GM18499 (cell line): ENCODE results near the gene PSPH.
"Not testable (repeated sequence)": the region's sequence is repeated elsewhere in the genome, so short reads cannot be mapped to it uniquely, and the experiment has no call there.

Experiments used
- ATAC-seq: cut with Tn5 transposase; IDR thresholded peaks from one replicate; pipeline ENCODE4 v1.9.1; 2021; ENCODE audit warnings: moderate number of reproducible peaks; ENCODE audit not compliant: insufficient read depth, unreplicated experiment

PSPH gene

GRCh38 chr7:56051339-56052191, at the start of gene PSPH, which contains the start of gene CCT6A:
PSPH (minus strand) TSS chr7:56051444; CDS start chr7:56021212, 30,232 bp downstream.
CCT6A (plus strand) TSS chr7:56051765; CDS start chr7:56051849, 84 bp downstream.
- peak; percentile 79 for ATAC-seq

- ATAC-seq = no peak
Observed at GRCh38 chr7:56099653-56100052, 48.4 kb upstream of the PSPH start.

GRCh38 chr7:56098187-56099008, 47.2 kb upstream of the PSPH start:
- not testable (repeated sequence) for ATAC-seq

GRCh38 chr7:56097700-56098099, 46.5 kb upstream of the PSPH start:
- ATAC-seq = no peak

- no peak for ATAC-seq
Observed at GRCh38 chr7:56092789-56093531, 41.7 kb upstream of the PSPH start, which contains the start of gene PHKG1. PHKG1 (minus strand) TSS chr7:56092952; CDS start chr7:56088941, 4,011 bp downstream.

- ATAC-seq = not testable (repeated sequence)
Observed at GRCh38 chr7:56092388-56092787, 41.1 kb upstream of the PSPH start.

- ATAC-seq = no peak
Observed at GRCh38 chr7:56091591-56091990, 40.3 kb upstream of the PSPH start.

GRCh38 chr7:56087445-56087844, 36.2 kb upstream of the PSPH start:
- no peak for ATAC-seq

GRCh38 chr7:56086761-56087160, 35.5 kb upstream of the PSPH start:
- no peak for ATAC-seq

GRCh38 chr7:56083150-56083785, 32.0 kb upstream of the PSPH start:
- ATAC-seq = no peak

- ATAC-seq = no peak
Observed at GRCh38 chr7:56081626-56082340, 30.5 kb upstream of the PSPH start.

GRCh38 chr7:56080726-56081435, 29.6 kb upstream of the PSPH start:
- ATAC-seq = not testable (repeated sequence)

- no peak for ATAC-seq
Observed at GRCh38 chr7:56079450-56080185, 28.4 kb upstream of the PSPH start.

GRCh38 chr7:56078196-56078595, 27.0 kb upstream of the PSPH start:
- no peak for ATAC-seq

- ATAC-seq = no peak
Observed at GRCh38 chr7:56077681-56078080, 26.4 kb upstream of the PSPH start.

GRCh38 chr7:56074371-56074791, 23.1 kb upstream of the PSPH start:
- peak; percentile 84 for ATAC-seq

GRCh38 chr7:56066376-56066775, 15.1 kb upstream of the PSPH start:
- ATAC-seq = not testable (repeated sequence)
